ENCODE results near the gene REM2. TPM values are rescaled to one million over a fixed set of nuclear protein-coding genes. Genes with fewer than 3 reads are reported as not detected.
"Not testable (repeated sequence)": the region's sequence is repeated elsewhere in the genome, so short reads cannot be mapped to it uniquely, and the experiment has no call there.

The REM2 gene
- total RNA-seq, 1 donor from 2014 or later: 0.18 TPM

DNA sequence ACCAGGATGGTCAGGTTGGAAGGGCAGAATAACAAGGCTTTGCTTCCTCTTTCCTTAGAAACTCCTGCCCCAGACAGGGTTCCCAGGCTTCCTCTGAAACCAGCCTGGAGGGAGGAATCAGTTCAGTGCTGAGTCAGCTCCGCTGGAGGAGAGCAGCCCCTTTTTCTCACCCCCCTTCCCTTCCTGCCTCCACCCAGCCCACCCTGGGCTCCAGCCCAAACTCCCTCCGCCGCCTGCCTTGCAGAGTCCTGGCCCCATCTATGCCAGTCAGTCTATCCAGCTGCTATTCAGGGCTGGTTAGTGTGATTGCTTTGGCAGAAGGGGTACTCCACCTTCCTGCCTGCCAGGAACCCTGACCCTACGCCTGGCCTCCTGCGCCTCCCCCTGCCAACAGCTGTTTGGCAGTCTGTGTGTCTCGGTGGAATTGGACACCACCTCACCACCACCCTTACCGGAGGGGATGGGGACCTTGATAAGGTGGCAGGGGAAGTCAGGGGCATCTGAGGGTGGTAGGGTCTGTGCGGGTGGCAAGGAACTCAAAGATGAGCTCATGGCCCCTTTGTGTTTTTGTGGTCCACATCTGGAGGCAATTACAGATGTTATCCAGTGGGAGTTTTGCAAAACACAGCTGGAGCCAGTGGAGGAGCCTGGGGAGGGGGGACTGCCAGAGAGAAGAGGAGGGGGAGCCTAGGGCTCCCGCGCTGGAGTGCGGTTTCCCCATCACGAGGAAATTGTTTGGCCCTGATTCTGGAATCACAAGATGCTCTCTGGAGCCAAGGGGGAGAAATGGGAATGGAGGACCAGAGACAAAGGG is 34.5 kb upstream of the REM2 start:
- DNase-seq (ENCODE audit: low spot score): peak; percentile 82

- peak; percentile 84 for DNase-seq (ENCODE audit: low spot score)
These were observed 33.7 kb upstream of the REM2 start for GRCh38 chr14:22849212-22849819.

- DNase-seq (ENCODE audit: low spot score): peak; percentile 90
These were observed 31.9 kb upstream of the REM2 start for GRCh38 chr14:22850944-22851764.

DNA sequence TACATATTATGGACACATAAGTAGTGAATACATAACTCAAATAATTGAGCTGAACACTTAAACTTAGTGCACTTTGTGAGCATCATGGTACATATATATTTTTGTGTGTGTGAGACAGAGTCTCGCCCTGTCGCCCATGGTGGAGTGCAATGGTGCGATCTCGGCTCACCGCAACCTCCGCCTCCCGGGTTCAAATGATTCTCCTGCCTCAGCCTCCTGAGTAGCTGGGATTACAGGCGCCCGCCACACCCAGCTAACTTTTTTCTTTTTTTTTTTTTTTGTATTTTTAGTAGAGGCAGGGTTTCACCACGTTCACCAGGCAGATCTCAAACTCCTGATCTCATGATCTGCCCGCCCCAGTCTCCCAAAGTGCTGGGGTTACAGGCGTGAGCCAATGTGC is 30.8 kb upstream of the REM2 start:
- DNase-seq (ENCODE audit: low spot score): not testable (repeated sequence)

DNA sequence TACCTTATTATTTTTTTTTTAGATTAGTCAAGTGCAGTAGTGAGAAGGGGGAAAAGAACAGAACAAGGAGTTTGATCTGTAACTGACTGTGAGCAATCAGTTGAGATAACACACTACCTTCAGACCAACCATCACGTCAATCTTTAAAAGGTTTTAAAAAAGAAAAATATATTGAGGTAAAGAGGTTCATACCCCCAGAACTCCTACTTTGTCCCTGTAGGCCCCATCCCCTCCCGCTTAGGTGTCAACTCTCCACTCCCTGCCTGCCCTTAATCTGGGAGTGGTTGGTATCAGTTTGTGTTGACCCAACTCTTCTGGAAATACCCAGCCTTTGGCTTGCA is 30.5 kb upstream of the REM2 start:
- DNase-seq (ENCODE audit: low spot score): no peak

DNA sequence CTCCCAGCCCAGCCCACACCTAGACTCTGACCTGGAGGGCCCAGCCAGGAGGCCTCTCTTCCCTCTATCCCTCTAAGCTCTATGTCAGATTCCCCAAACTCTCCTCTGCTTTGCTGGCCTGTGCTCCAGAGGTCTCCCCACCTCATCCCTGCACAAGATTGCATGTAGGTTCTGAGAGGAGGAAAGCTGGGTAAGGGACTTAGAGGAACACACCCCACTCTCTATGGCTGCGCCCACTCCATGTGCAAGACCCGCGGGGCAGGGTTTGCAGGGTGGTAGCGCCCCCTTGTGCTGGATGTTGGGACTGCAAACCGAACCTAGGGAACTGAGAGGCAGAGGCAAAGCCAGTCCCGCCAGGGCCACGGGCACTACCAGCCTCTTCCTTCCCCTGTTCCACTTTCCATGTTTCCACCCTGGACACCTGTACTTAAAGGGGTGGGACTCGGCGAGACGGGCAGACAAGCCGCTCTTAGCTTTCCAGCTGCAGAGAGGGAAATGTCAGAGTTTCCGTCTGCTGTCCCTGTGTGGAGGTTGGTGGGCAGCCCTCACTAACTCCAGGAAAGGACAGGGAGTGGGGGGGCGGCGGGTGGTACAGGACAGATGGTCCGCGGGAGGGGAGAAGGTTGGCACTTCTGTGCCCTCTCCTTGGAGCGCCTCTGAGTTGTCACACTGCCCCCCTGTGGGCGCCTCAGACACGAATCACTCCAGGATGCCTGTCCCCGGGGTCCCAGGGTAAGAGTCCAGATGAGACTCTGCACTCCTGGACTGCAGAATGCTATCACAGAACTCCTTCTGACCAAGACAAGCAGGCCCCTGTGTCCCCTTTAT is 29.9 kb upstream of the REM2 start:
- DNase-seq (ENCODE audit: low spot score): peak; percentile 95

GRCh38 chr14:22854296-22854695 is 28.7 kb upstream of the REM2 start:
- not testable (repeated sequence) for DNase-seq (ENCODE audit: low spot score)

GRCh38 chr14:22854963-22855724 is 27.9 kb upstream of the REM2 start:
- no peak for DNase-seq (ENCODE audit: low spot score)

- no peak for DNase-seq (ENCODE audit: low spot score)
These were observed 26.6 kb upstream of the REM2 start for GRCh38 chr14:22856428-22856827.

GRCh38 chr14:22860377-22860776 is 22.6 kb upstream of the REM2 start:
- not testable (repeated sequence) for DNase-seq (ENCODE audit: low spot score)

DNA sequence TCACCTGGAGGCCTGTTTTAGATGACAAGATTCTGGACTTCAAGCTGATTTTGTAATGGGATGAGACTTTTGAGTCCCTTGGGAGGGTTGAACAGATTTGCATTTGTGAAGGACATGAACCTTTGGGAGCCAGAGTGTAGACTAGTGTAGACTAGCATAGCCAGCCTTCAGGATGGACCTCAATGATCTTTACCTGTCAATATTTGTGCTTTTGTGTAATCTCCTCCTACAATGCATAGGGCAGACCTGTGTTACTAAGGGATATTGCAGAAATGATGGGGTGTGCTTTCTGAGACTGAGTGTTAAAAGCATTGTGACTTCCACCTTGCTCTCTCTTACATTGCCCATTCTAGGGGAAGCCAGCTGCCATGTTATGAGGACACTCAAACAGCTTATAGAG is 21.4 kb upstream of the REM2 start:
- DNase-seq (ENCODE audit: low spot score): no peak

- no peak for DNase-seq (ENCODE audit: low spot score)
These were observed 18.0 kb upstream of the REM2 start for GRCh38 chr14:22864979-22865378.

DNA sequence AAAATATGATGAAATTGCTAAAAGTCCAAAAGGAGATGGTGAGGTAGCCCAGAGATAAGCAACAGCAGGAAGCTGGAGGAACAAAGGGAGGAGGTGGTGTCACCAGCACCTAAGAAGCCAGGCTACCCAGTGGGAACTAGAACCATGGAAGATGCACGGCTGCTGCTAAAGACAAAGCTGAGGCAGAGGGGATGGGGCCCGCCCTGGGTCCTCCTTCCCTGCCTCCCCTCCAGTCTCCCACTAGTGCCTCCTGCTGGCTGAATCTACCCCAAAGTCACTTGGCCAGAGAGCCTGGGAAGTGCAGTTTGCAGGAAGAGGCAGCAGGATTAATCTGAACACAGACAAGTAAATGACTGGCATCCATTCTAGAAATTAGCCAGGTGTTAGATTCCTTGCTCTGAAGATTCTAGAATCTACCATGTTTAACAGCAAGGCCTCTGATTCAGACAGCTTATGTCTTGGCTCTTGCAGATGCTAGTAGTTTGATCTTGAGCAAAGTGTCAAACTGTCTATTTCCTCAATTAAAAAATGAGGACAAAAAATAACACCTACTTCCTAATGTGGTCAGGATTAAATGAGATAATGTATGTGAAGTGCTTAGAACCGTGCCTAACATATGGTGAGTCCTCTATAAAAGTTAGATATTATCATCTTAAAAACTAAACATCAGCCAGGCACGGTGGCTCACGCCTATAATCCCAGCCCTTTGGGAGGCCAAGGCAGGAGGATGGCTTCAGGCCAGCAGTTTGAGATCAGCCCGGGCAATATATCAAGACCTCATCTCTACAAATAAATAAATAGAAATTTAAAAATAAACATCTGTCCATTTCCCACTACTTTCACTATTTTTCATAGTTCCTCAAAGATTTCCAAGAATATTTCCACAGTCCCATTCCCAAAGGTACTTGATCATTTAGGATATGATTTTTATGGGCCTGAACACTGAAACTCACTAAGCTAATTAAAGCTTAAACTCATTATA is 17.3 kb upstream of the REM2 start:
- DNase-seq (ENCODE audit: low spot score): no peak

GRCh38 chr14:22866874-22867273 is 16.1 kb upstream of the REM2 start:
- no peak for DNase-seq (ENCODE audit: low spot score)

DNA sequence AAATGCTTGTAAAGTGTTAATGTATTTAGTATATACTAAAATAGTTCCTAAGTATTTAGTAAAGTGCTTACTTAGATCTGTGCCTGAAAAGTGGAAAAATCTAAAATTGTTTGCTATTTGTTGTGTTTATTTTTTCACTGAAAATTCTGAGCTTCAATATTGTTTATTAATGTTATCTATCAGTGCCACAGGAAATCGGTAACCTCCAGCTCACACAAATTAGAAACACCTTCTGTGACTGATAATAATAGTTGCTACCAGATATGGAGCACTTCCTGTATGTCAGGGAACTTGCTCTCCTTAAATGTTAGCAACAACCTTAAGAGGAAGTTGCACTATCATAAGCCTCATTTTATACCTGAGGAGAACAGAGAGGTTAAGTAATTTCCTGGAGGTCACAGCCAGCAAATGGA is 12.2 kb upstream of the REM2 start:
- DNase-seq (ENCODE audit: low spot score): no peak

- DNase-seq (ENCODE audit: low spot score): peak; percentile 95
These were observed 11.6 kb upstream of the REM2 start, which contains the start of gene LRP10 for GRCh38 chr14:22871224-22872032. Gene LRP10 (plus strand): TSS chr14:22871740. CDS start chr14:22872304, 564 bp downstream.

DNA sequence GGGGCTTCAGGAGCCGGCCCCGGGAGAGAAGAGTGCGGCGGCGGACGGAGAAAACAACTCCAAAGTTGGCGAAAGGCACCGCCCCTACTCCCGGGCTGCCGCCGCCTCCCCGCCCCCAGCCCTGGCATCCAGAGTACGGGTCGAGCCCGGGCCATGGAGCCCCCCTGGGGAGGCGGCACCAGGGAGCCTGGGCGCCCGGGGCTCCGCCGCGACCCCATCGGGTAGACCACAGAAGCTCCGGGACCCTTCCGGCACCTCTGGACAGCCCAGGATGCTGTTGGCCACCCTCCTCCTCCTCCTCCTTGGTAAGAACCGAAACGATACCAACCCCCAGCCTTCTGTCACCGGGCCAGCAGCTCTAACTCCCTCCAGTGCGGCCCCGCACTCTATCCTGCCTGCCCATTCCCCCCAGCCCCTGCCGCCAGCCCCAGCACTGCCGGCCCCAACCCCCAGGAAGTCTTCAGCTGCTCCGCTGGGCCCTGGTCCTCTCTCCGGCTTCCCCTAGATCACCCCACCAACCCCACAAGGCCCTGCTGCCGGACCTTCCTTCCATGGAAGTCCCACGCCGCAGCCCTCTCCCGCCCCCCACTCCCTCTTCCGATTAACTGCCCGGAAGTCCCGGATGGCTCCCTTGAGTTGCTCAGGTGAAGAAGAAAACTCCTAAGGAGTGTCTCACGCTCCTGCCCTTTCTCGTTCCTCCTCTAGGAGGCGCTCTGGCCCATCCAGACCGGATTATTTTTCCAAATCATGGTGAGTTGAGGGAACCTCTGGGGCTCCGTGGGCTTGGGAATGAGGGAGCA is 10.8 kb upstream of the REM2 start:
- peak; percentile 90 for DNase-seq (ENCODE audit: low spot score)
